ENCODE results near the gene EFNA4.

Gene EFNA4

DNA sequence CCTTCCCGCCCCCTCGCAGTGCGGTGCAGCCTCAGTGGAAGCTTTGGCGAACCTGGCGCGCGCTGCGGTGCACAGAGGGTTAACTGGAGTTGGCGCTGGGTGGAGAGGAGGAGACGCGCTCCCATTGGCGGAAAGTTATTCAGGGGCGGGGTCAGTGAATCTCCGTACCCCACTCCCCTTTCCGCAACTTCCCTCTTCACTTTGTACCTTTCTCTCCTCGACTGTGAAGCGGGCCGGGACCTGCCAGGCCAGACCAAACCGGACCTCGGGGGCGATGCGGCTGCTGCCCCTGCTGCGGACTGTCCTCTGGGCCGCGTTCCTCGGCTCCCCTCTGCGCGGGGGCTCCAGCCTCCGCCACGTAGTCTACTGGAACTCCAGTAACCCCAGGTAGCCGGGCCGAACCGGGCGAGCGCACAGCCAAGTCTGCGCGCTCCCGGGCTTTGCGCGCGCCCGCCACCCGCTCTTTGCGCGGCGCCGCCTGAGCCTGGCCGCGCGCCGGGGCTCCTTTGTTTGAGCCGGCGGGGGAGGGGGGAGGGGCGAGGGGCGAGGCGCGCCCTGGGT lies at the start of gene EFNA4:
TSS of gene EFNA4 (plus strand) at position 191 of the 561 bp plus-strand sequence. CDS start at position 275, 84 bp downstream.
- peak; percentile 87 for DNase-seq (ENCODE audit: low read depth)

- DNase-seq (ENCODE audit: low read depth): no peak
Observed at GRCh38 chr1:155014709-155015508, 48.6 kb upstream of the EFNA4 start.

GRCh38 chr1:155015527-155016230 lies 47.9 kb upstream of the EFNA4 start:
- DNase-seq (ENCODE audit: low read depth): no peak

- no peak for DNase-seq (ENCODE audit: low read depth)
Observed at GRCh38 chr1:155016231-155016831, 47.2 kb upstream of the EFNA4 start.

DNA sequence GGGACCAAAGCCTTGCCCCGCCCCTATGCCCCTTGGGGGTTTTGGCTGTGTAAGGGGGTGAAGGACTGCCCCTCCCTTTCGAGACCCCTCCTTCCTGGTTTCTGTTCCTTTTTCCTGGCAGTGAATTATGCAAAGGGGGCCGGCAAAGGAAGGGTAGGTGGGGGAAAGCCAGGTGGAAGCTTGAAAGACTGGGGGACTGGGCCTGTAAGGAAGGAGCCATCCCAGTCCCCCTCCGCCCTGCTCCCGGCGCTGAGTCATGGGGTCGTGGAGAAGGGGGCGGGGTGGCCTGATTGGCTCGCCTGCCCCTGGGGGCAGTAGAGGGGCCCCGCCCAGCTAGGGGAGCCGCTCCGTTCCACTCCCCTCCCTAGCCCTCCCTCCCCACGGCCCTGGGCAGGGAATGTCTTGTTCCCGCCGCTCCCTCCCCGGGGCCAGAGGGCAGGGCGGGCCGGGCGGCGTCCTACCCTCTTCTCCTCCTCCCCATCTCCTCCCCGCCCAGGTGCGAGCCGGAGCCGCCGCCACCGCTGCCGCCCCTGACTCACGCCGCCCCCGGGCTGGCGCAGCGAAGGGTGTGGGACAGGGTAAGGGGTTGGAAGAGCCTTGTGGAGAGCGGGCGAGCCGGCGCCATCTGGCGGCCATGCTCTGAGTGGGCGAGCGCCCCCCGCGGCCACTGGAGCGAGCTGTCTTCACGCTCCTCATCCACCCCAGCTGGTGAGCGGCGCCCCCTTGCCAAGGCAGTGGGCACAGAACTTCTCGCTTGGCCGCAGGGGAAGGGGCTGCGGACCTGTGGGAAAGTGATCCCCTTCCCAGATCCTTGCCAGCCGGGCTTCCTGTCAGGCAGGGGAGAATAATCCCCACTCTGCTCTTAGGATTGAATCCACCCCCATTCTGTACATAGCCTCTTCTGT lies 46.2 kb upstream of the EFNA4 start:
- DNase-seq (ENCODE audit: low read depth): peak; percentile 88

GRCh38 chr1:155017946-155018316 lies 45.6 kb upstream of the EFNA4 start:
- no peak for DNase-seq (ENCODE audit: low read depth)

DNA sequence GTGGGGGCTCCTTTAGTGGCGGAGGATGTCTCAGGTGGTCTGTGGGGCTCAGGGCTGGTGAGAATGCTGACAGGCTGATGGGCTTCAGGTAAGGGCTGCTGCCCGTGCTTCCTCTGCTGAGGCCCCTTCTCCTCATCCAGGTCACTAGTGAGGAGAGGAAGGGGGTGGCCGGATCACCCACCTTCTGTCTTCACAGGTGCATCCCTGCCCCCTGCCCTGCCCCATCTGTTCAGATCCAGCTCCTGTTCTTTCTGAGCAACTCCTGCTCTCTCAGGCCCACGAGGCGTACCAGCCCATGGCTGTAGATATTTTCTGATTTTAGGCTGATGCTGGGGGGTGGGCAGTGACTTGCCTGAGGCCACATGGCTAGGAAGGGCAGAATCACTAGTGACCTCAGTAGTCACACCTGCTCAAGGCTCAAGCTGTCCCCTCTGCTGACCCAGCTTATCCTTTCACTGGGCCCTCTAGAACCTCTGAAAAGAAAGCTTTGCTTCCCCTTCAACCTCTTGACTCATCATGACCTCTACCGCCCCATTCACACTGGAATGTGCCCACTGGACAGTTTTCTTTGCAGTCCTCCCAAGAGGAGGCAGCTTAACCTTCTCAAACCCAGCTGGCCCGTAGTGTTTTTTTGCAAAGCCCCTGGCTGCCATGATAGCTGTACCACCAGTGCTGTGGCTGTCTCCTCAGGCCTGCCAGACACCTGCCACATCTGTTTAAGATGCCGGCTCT lies 44.8 kb upstream of the EFNA4 start:
- no peak for DNase-seq (ENCODE audit: low read depth)

GRCh38 chr1:155019377-155020245 lies 43.9 kb upstream of the EFNA4 start:
- DNase-seq (ENCODE audit: low read depth): no peak

DNA sequence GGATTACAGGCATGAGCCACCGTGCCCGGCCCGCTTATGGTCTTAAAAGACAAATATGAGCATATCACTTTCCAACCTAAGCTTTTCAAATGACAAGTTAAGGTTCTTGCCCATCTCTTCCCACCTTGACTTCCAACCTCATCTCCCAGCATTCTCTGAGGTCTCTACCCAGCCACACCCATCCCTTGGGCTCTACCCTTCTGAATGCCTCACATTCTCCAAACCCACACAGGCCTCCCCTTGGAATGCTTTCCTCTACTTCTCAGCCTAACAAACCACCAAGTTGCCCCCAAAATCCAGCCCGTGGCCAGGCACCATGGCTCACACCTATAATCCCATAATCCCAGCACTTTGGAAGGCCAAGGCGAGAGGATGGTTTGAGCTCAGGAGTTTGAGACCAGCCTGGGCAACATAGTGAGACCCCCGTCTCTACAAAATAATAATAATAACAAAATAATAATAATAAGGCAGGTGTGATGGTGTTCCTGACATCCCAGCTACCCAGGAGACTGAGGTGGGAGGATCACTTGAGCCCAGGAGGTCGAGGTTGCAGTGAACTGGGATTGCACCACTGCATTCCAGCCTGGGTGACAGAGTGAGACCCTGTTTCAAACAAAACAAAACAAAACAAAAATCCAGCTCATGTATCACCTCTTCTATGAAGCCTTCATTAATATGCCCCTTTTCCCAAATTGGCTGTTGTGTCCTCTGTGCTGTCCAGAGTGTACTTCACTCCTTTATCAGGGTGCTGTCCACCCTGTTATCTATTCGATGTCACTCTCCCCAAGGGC lies 41.2 kb upstream of the EFNA4 start:
- no peak for DNase-seq (ENCODE audit: low read depth)

DNA sequence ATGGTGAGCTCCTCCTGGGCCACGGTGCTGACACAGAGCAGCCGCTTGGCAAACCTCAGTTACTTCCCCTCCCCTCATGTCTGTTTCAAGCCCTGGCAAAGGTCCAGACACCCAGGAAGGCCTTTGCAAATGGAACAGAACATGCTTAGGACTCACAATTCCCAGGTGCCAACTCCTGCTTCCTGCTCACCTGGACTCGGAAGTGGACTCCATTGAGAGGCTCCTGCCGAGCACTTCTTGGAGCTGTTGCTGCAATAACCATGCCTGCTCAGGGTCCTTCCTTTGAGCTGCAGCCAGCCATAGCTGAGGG lies 40.7 kb upstream of the EFNA4 start:
- DNase-seq (ENCODE audit: low read depth): no peak

DNA sequence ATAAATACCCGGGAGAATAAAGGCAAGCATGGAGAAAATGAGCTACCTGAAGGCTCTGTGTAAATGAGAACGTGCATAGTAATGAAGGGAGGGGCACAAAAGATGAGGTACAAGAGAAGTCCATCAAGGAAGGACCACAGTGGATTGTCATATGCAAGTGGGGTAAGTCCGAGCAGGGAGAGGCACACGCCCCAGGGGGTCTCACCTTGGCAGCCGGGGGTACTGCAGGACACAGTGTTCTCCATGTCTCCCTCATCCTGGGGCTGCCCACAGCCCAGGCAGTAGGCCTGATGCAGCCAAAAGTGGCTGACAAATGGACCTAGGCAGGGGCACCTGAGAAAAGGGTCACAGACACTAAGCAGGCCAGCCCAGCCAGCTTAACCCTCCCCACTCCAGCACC lies 39.9 kb upstream of the EFNA4 start:
- no peak for DNase-seq (ENCODE audit: low read depth)

DNA sequence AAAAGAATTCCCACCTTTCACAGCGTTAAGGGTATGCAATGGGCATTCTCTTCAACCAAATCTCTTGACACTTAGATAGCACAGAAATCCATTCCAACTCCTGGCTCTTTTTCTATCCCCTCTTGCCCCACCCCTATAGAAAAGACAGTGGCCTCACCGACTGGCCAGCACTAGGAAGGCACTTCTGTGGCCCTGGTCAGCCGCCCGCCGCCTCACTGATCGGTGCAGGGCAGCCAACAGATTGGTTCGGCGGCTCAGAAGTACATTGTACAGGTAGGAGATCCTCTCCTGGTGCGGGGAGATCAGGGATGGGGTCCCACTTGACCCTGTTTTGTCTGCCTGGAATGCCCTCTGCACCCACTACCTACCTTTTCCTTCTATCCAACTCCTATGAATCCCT lies 39.2 kb upstream of the EFNA4 start:
- DNase-seq (ENCODE audit: low read depth): no peak

GRCh38 chr1:155026154-155026553 lies 37.4 kb upstream of the EFNA4 start:
- no peak for DNase-seq (ENCODE audit: low read depth)

- DNase-seq (ENCODE audit: low read depth): no peak
Observed at GRCh38 chr1:155026588-155026987, 37.0 kb upstream of the EFNA4 start.

- no peak for DNase-seq (ENCODE audit: low read depth)
Observed at GRCh38 chr1:155029513-155030242, 33.9 kb upstream of the EFNA4 start.

GRCh38 chr1:155030243-155030795 lies 33.2 kb upstream of the EFNA4 start:
- DNase-seq (ENCODE audit: low read depth): no peak

DNA sequence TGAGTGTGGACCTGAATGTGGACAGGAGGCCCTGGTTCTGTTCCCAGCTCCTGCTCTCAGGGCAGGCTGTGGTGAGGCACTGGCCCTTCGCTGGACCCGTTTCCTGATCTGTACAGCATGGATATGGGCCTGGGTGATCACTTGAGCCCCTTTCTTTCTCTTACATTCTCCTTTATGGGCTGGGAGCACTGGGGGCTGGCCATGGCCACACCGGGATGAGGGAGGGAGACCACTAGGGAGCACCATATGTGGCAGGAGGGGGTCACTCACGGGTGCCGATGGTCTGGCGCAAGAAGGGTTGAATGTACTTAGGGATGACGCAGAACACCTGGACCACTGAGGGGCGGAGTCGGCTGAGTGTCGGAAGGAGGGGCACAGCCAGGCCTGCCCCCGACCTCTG lies 32.6 kb upstream of the EFNA4 start:
- DNase-seq (ENCODE audit: low read depth): no peak

DNA sequence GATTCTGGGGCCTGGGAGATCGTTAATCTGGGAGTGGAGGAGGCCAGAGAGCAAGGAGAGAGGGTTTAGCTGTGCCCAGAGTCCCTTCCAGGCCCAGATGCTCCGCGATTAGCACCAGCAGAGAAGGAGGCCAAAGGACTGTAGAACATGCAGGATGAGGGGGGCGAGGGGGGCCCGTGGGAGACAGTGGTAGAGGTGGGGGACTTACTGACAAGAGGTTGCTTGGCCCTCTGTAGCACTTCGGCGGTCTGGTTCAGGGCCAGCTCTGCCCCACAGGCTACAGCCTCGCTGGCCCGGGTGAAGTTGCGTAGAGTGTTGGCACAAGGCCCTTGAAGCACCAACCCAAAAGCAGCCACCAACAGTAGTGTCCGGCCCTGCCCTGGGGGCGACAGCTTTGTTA lies 30.7 kb upstream of the EFNA4 start:
- DNase-seq (ENCODE audit: low read depth): no peak
